Measurements from ENCODE around the gene CHCHD2. TPM values are rescaled to one million over a fixed set of nuclear protein-coding genes. Genes with fewer than 3 reads are reported as not detected.
"Not testable (repeated sequence)": the region's sequence is repeated elsewhere in the genome, so short reads cannot be mapped to it uniquely, and the experiment has no call there.

CHCHD2 gene
- total RNA-seq, 4 donors from 2014 or later, result 286 to 417 (median 326) TPM

DNA sequence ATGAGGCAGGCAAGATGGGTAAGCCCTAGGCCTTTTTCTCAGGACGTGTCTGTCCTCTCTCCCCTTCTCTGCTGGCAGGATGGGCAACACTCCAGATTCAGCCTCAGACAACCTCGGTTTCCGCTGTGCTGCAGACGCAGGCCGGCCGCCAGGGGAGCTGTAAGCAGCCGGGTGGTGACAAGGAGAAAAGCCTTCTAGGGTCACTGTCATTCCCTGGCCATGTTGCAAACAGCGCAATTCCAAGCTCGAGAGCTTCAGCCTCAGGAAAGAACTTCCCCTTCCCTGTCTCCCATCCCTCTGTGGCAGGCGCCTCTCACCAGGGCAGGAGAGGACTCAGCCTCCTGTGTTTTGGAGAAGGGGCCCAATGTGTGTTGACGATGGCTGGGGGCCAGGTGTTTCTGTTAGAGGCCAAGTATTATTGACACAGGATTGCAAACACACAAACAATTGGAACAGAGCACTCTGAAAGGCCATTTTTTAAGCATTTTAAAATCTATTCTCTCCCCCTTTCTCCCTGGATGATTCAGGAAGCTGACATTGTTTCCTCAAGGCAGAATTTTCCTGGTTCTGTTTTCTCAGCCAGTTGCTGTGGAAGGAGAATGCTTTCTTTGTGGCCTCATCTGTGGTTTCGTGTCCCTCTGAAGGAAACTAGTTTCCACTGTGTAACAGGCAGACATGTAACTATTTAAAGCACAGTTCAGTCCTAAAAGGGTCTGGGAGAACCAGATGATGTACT, 26.7 kb downstream of the CHCHD2 start:
- peak; percentile 47 to 62 for DNase-seq (ENCODE audit: low spot score in 2 of 2)
- no peaks in the 10 kb centered on the region for H3K9me3 ChIP-seq
- H3K27me3 ChIP-seq, result no peaks in the 10 kb centered on the region
- WGBS, 2 donors, result 30 to 36% methylated on average over 6 to 11 of the region's 12 CpGs
- H3K4me1 ChIP-seq, result peaks cover 0 to 31% (median 10%) of the 10 kb centered on the region in 4 donors
- peaks cover 0 to 54% (median 0%) of the 10 kb centered on the region in 3 donors for H3K36me3 ChIP-seq
- TF ChIP-seq POLR2A (IDR thresholded peaks at IDR 0.05), result no peak
- TF ChIP-seq EP300 (IDR thresholded peaks at IDR 0.05), result no peak
- TF ChIP-seq, protein P1, sequence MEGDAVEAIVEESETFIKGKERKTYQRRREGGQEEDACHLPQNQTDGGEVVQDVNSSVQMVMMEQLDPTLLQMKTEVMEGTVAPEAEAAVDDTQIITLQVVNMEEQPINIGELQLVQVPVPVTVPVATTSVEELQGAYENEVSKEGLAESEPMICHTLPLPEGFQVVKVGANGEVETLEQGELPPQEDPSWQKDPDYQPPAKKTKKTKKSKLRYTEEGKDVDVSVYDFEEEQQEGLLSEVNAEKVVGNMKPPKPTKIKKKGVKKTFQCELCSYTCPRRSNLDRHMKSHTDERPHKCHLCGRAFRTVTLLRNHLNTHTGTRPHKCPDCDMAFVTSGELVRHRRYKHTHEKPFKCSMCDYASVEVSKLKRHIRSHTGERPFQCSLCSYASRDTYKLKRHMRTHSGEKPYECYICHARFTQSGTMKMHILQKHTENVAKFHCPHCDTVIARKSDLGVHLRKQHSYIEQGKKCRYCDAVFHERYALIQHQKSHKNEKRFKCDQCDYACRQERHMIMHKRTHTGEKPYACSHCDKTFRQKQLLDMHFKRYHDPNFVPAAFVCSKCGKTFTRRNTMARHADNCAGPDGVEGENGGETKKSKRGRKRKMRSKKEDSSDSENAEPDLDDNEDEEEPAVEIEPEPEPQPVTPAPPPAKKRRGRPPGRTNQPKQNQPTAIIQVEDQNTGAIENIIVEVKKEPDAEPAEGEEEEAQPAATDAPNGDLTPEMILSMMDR (IDR thresholded peaks at IDR 0.05), result peak; percentile 41 to 65 (median 55)
- H3K4me3 ChIP-seq, result no peak overlapping the region
- peak overlapping the region in 3 of 4 donors; percentile 18 to 78 (median 65) for H3K27ac ChIP-seq

DNA sequence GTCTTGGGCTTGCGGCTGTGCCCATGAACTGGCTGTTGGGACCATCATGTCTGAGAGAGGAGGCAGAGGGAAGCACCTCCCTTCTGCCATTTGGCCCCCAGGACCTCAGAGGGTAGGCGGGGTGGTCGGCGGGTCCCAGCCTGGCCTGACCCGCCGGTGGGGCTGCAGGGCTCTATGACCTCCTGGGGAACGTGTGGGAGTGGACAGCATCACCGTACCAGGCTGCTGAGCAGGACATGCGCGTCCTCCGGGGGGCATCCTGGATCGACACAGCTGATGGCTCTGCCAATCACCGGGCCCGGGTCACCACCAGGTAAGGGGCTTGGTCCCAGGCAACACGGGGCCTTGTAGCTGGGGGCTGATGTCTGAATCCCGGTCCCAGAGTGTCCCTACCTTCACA, 28.1 kb downstream of the CHCHD2 start:
- DNase-seq (ENCODE audit: low spot score in 2 of 2), result no peak
- no peak overlapping the region for H3K27ac ChIP-seq
- 92 to 97% methylated on average over 6 to 15 of the region's 16 CpGs for WGBS, 2 donors

DNA sequence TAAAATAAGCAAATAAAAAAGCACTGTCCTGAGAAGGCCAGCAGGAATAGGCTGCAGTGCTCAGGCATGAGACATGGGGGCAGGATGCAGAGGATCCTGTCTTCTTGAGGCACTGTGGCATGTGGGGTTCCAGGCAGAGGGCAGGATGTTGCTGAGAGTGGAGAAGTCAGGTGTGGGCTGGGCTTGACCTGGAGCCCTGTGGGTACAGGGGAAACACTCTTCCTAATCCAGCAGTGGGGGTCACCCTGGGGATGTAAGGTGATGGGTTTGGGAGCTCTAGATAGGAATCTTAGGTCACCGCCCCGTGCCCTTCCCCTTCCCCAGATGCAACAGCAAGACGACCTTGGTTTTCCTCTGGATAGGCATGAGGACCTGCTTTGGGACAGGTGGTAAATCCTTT, 28.6 kb downstream of the CHCHD2 start:
- WGBS, 2 donors, result 90 to 97% methylated on average over 3 of the region's 3 CpGs
- no peak for DNase-seq (ENCODE audit: low spot score in 2 of 2)
- peaks cover 0 to 29% (median 10%) of the 10 kb centered on the region in 4 donors for H3K4me1 ChIP-seq
- H3K9me3 ChIP-seq, result no peaks in the 10 kb centered on the region
- TF ChIP-seq EP300 (IDR thresholded peaks at IDR 0.05), result no peak
- no peak overlapping the region for H3K4me3 ChIP-seq
- peaks cover 0 to 57% (median 0%) of the 10 kb centered on the region in 3 donors for H3K36me3 ChIP-seq
- H3K27me3 ChIP-seq, result no peaks in the 10 kb centered on the region
- no peak overlapping the region for H3K27ac ChIP-seq

More for the DNA sequence above, 28.1 kb downstream of the CHCHD2 start:
- Histone ChIP-seq H3K36me3 (peaks cover 0 to 52% (median 0%) of the 10 kb centered on the region in 3 donors), H3K4me3 (no peak overlapping the region), H3K4me1 (peaks cover 0 to 31% (median 10%) of the 10 kb centered on the region in 4 donors), H3K27me3 (no peaks in the 10 kb centered on the region), H3K9me3 (no peaks in the 10 kb centered on the region)
- TF ChIP-seq POLR2A (IDR thresholded peaks at IDR 0.05), result no peak

GRCh38 chr7:56074371-56074791, 31.9 kb downstream of the CHCHD2 start:
- H3K27me3 ChIP-seq, result no peaks in the 10 kb centered on the region
- TF ChIP-seq, protein P1 (IDR thresholded peaks at IDR 0.05), result peak; percentile 84 to 91 (median 87)
- TF ChIP-seq EP300 (IDR thresholded peaks at IDR 0.05), result no peak
- H3K36me3 ChIP-seq, result peaks cover 0 to 70% (median 0%) of the 10 kb centered on the region in 3 donors

DNA sequence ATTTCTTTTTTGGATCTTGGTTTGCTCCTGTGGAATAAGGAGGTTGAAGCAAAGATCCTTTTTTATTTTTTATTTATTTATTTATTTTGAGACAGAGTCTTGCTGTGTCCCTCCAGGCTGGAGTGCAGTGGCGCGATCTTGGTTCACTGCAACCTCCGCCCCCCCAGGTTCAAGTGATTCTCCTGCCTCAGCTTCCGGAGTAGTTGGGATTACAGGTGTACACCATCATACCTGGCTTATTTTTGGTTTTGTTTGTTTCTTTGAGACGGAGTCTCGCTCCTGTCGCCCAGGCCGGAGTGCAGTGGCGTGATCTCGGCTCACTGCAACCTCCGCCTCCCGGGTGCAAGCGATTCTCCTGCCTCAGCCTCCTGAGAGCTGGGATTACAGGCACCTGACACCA, 39.9 kb downstream of the CHCHD2 start:
- H3K4me3 ChIP-seq; H3K9me3 ChIP-seq; DNase-seq (ENCODE audit: low spot score in 2 of 2); H3K27ac ChIP-seq; H3K27me3 ChIP-seq: not testable (repeated sequence)
- 94 to 97% methylated on average over 13 of the region's 13 CpGs for WGBS, 2 donors
- peaks cover 0 to 57% (median 0%) of the 10 kb centered on the region in 3 donors for H3K36me3 ChIP-seq
- H3K4me1 ChIP-seq, result peaks cover 0 to 21% (median 3%) of the 10 kb centered on the region in 4 donors

More at GRCh38 chr7:56074371-56074791, 31.9 kb downstream of the CHCHD2 start:
- peak; percentile 71 to 84 for DNase-seq (ENCODE audit: low spot score in 2 of 2)
- H3K4me3 ChIP-seq, result no peak overlapping the region
- peak overlapping the region in 1 of 4 donors; percentile 21 for H3K27ac ChIP-seq
- H3K9me3 ChIP-seq, result no peaks in the 10 kb centered on the region
- 17% methylated on average over 19 of the region's 19 CpGs for WGBS, 2 donors
- peaks cover 0 to 15% (median 2%) of the 10 kb centered on the region in 4 donors for H3K4me1 ChIP-seq

DNA sequence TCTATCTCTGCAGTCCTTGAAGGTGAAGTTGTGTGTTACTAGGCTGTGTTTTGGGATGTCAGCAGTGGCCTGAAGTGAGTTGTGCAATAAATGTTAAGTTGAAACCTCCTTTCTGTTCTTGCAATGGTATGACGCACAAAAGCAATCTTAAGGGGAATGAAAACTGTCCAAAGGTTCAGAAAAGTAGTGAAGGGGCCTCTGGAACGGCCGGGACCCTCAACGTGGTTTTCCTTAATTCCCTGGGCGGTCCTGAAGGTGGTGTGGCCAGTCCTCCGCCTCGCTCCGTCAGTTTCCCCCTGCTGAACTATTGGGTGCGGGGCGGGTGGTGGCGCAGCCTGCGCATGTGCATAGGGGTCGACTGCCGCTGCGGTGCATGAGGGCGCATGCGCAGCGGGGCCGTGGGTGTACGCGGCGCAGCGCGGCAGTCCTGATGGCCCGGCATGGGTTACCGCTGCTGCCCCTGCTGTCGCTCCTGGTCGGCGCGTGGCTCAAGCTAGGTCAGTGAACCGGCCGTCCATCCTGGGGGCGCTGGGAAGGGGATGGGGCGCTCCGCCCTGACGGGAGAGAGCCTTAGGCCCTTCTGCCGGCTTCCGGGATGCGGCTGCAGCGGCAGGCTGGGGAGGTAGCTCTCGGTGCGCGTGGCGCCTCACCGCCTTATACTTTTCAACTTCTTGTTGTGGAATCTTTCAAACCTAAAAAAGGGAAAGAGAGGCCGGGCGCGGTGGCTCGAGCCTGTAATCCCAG, 42.2 kb downstream of the CHCHD2 start, which contains the start of gene SUMF2:
Gene SUMF2, plus strand, starts transcription at position 405 of the 744 bp plus-strand sequence. Its CDS starts 26 bp downstream, at position 431.
- Histone ChIP-seq H3K36me3 (peaks cover 0 to 56% (median 11%) of the 10 kb centered on the region in 3 donors), H3K27ac (peak within 1 kb of the TSS; percentile 82 to 94 (median 91)), H3K4me3 (peak within 1 kb of the TSS; percentile 86 to 100 (median 94)), H3K9me3 (no peaks in the 10 kb centered on the region), H3K27me3 (no peaks in the 10 kb centered on the region), H3K4me1 (peaks cover 0 to 21% (median 3%) of the 10 kb centered on the region in 4 donors)
- WGBS, 2 donors, result 0% methylated on average over 19 to 42 of the region's 49 CpGs
- DNase-seq (ENCODE audit: low spot score in 2 of 2), result peak; percentile 78 to 83
- TF ChIP-seq, protein P1 (IDR thresholded peaks at IDR 0.05), result peak in 3 of 5 experiments; percentile 13 to 60 (median 46)
- TF ChIP-seq EP300 (IDR thresholded peaks at IDR 0.05) (peak; percentile 55 to 91), POLR2A (IDR thresholded peaks at IDR 0.05) (peak; percentile 80)

Measured in tibial nerve (tissue), 4 donors.